HepG2 (cell line): ENCODE measurements around the gene SYNGR1. TPM values are rescaled to one million over a fixed set of nuclear protein-coding genes. Genes with fewer than 3 reads are reported as not detected.

Source experiments
- ATAC-seq: fragments of 200-7000 bp; cut with Tn5 transposase; 3 replicates; pipeline ENCODE4 v1.9.1; 2020; ENCODE audit warnings: mild to moderate bottlenecking, moderate library complexity
- BruUV-seq: library from RNA; stranded (reverse); fragments of 400-500 nt; replicated peaks from 2 replicates; lab custom pipeline; 2021; lab: Mats Ljungman, UMichigan
- CTCF ChIA-PET: fragments of 300-600 bp; formaldehyde crosslinking; extraction: SDS; loops from one replicate; lab custom pipeline; 2021; ENCODE audit warnings: low total read pairs, inconsistent platforms, low intra/inter-chr PET ratio; lab: Yijun Ruan, JAX
- POLR2A ChIA-PET: fragments of 350-600 bp; sonication (Branson Sonifier 250); formaldehyde crosslinking; loops from one replicate; lab custom pipeline; 2020; ENCODE audit warnings: antibody characterized with exemption, inconsistent platforms; lab: Yijun Ruan, JAX
- DNase-seq: peaks from one replicate; pipeline ENCODE4 v3.0.0-alpha.2; 2015; ENCODE audit warnings: low spot score
- FAIRE-seq: peaks from 3 replicates; lab custom pipeline; 2011; peaks lifted over from hg19 to GRCh38; lab: Jason Lieb, UNC
- H2AFZ ChIP-seq: one replicate; pipeline ENCODE4 v1.6.1; 2011; ENCODE audit warnings: low read length, inconsistent platforms
- H3K27ac ChIP-seq: fragments of 300-600 bp; 3 replicates; pipeline ENCODE4 v1.8.0; 2011; ENCODE audit warnings: mixed run types, mild to moderate bottlenecking, mixed read lengths, low read length, inconsistent platforms; ENCODE audit not compliant: insufficient read depth; ENCODE audit errors: extremely low read length
- H3K27me3 ChIP-seq, 2 experiments: fragments of 200-600 bp in 1 of 2; 2 replicates in 1 of 2; 3 replicates in 1 of 2; pipeline versions ENCODE4 v1.6.0 to v1.8.0; 2011; ENCODE audit warnings: low read length in 2 of 2, mild to moderate bottlenecking in 2 of 2, moderate library complexity in 2 of 2, inconsistent platforms in 1 of 2; ENCODE audit not compliant: insufficient read depth in 2 of 2, control insufficient read depth in 1 of 2
- H3K36me3 ChIP-seq, 2 experiments: fragments of 200-600 bp in 1 of 2; replicated peaks in 1 of 2; 2 replicates in 1 of 2; 3 replicates in 1 of 2; pipeline versions ENCODE4 v1.5.1 to v1.8.0; 2011; ENCODE audit warnings: low read length in 2 of 2, inconsistent platforms in 1 of 2; ENCODE audit not compliant: insufficient read depth in 2 of 2, control insufficient read depth in 1 of 2
- H3K4me1 ChIP-seq: 2 replicates; pipeline ENCODE4 v1.5.1; 2012; ENCODE audit warnings: low read length, inconsistent platforms; ENCODE audit not compliant: insufficient read depth
- H3K4me2 ChIP-seq: 2 replicates; pipeline ENCODE4 v1.6.0; 2011; ENCODE audit warnings: low read depth, low read length, inconsistent platforms
- H3K4me3 ChIP-seq, 3 experiments: fragments of 200-600 bp in 1 of 3; sonication (generic), shearing (Covaris generic) in 1 of 3; replicated peaks in 1 of 3; 2 replicates each; pipeline ENCODE4 v1.5.1; 2011 to 2016; ENCODE audit warnings: low read length in 3 of 3, inconsistent platforms in 2 of 3, low read depth in 2 of 3, mild to moderate bottlenecking in 2 of 3, control low read depth in 1 of 3, mixed read lengths in 1 of 3; ENCODE audit not compliant: insufficient read depth in 1 of 3
- H3K79me2 ChIP-seq: one replicate; pipeline ENCODE4 v1.6.1; 2011; ENCODE audit warnings: low read length, inconsistent platforms; ENCODE audit not compliant: insufficient read depth
- H3K9ac ChIP-seq: 2 replicates; pipeline ENCODE4 v1.6.0; 2011; ENCODE audit warnings: mild to moderate bottlenecking, low read depth, low read length, inconsistent platforms; ENCODE audit not compliant: insufficient read depth
- H3K9me3 ChIP-seq: 2 replicates; pipeline ENCODE4 v1.5.1; 2012; ENCODE audit warnings: mild to moderate bottlenecking, low read length
- H4K20me1 ChIP-seq: 2 replicates; pipeline ENCODE4 v1.6.0; 2011; ENCODE audit warnings: inconsistent platforms, mild to moderate bottlenecking, low read length, moderate library complexity; ENCODE audit not compliant: insufficient read depth
- BCLAF1 ChIP-seq: fragments of 450-650 bp; IDR thresholded peaks from 2 replicates; pipeline ENCODE4 v1.6.1; 2017; ENCODE audit warnings: mild to moderate bottlenecking
- EEA1 ChIP-seq: sonication (generic); formaldehyde crosslinking; IDR thresholded peaks from 2 replicates; pipeline ENCODE4 v1.5.1; 2020; ENCODE audit warnings: mild to moderate bottlenecking, missing genetic modification reagents, borderline replicate concordance
- POLR2A ChIP-seq, 2 experiments: IDR thresholded peaks; 2 replicates each; pipeline ENCODE4 v1.6.1; 2011; ENCODE audit warnings: low read depth in 2 of 2, low read length in 2 of 2, mild to moderate bottlenecking in 1 of 2, moderate library complexity in 1 of 2; ENCODE audit not compliant: insufficient read depth in 1 of 2
- RBM22 ChIP-seq: fragments of 200-400 bp; formaldehyde crosslinking; optimal IDR thresholded peaks from 2 replicates; pipeline ENCODE3; 2017; ENCODE audit warnings: mild to moderate bottlenecking, low read length, moderate library complexity
- REST ChIP-seq, 2 experiments: IDR thresholded peaks; 2 replicates each; pipeline ENCODE4 v1.6.1; 2011 to 2012; ENCODE audit warnings: low read length in 2 of 2, borderline replicate concordance in 1 of 2, low read depth in 1 of 2, mild to moderate bottlenecking in 1 of 2, moderate library complexity in 1 of 2
- SSRP1 ChIP-seq: IDR thresholded peaks from 2 replicates; pipeline ENCODE4 v1.6.1; 2016; ENCODE audit warnings: control low read depth
- TEAD3 ChIP-seq: optimal IDR thresholded peaks from 2 replicates; pipeline ENCODE3; 2016; ENCODE audit warnings: borderline replicate concordance
- ZNF597 ChIP-seq: sonication (generic); formaldehyde crosslinking; IDR thresholded peaks from 2 replicates; pipeline ENCODE4 v1.5.0; 2020; ENCODE audit warnings: missing genetic modification reagents
- ZNF687 ChIP-seq: sonication (generic); formaldehyde crosslinking; IDR thresholded peaks from 2 replicates; pipeline ENCODE4 v1.5.1; 2020; ENCODE audit warnings: mild to moderate bottlenecking, missing genetic modification reagents, moderate library complexity
- WGBS: methylation state at CpG from one replicate; pipeline ENCODE4 v1.1.6; 2017; ENCODE audit warnings: low lambda C conversion rate; 5-methylcytosine and 5-hydroxymethylcytosine counted together
- in situ Hi-C: cut with HindIII; loops from 2 replicates; pipeline ENCODE4 v1.10.0; 2017; ENCODE audit warnings: low pct_unique_long_range_greater_than_20kb; ENCODE audit not compliant: extremely low pct_ligation_motif_present
- intact Hi-C: fragments of 100-400 bp; cut with micrococcal nuclease; formaldehyde crosslinking; loops from one replicate; pipeline ENCODE4 v1.10.0; 2022; ENCODE audit not compliant: unreplicated experiment
- polyA plus RNA-seq, 8 experiments: library from polyadenylated mRNA; depleted of rRNA in 3 of 8; stranded (reverse) in 7 of 8; unstranded in 1 of 8; fragments of >200 nt; fragmentation: Illumina TruSeq in 4 of 8; extraction: Trizol in 4 of 8; gene quantifications; 2 replicates each; pipeline versions ENCODE4 v1.2.1 to v1.2.3, GENCODE V29; 2011 to 2016; ENCODE audit warnings: low read depth in 4 of 8, missing spikeins in 1 of 8, mixed read lengths in 1 of 8; ENCODE audit not compliant: insufficient read depth in 1 of 8
- total RNA-seq, 5 experiments: library from RNA; depleted of rRNA; stranded (reverse); fragments of >200 nt; fragmentation: Illumina TruSeq; extraction: Trizol; gene quantifications; 2 replicates each; pipeline ENCODE4 v1.2.3, GENCODE V29; 2016; ENCODE audit warnings: low read depth in 1 of 5

SYNGR1 gene
- total and polyA plus RNA-seq, 2 of the 13 experiments (the other 11 are each of a cell fraction or from before 2014, with no cell fraction given), result 0.27 to 2.7 TPM

- TF ChIP-seq REST (IDR thresholded peaks at IDR 0.05; ENCODE audit: borderline replicate concordance in 1 of 2, low read depth in 1 of 2, low read length in 2 of 2), result no peak
These were observed 37.4 kb upstream of the SYNGR1 start (continued) for GRCh38 chr22:39312410-39312809.

- 94% methylated on average over 17 of the region's 20 CpGs for WGBS
- DNase-seq, result no peak
- no peak overlapping the region for H3K27ac ChIP-seq
- peaks cover 37% of the 10 kb centered on the region for H3K79me2 ChIP-seq
- in situ Hi-C loops (loop anchor here (5.0 kb wide), 1 partner anchor 141 kb away; no protein-coding TSS in a partner anchor), intact Hi-C loops (no loop called here)
- peaks cover 65% of the 10 kb centered on the region for H4K20me1 ChIP-seq
- BruUV-seq, result no TSS peak
- no peak for FAIRE-seq
- no peak overlapping the region for H3K4me2 ChIP-seq
- H3K9ac ChIP-seq, result no peak overlapping the region
- no peaks in the 10 kb centered on the region; a peak in 1 of 5 replicates for H3K27me3 ChIP-seq
- H3K4me3 ChIP-seq, result no peak overlapping the region
- H2AFZ ChIP-seq, result no peak overlapping the region
- ChIA-PET CTCF (no interaction called here), POLR2A (interaction anchor here (1.4 kb wide), 1 partner anchor 31 kb away, joined by 6 read pairs; no protein-coding TSS in a partner anchor)
- H3K4me1 ChIP-seq, result peaks cover 71% of the 10 kb centered on the region
- H3K36me3 ChIP-seq, result peaks cover 44 to 65% of the 10 kb centered on the region in 2 experiments
- H3K9me3 ChIP-seq, result no peaks in the 10 kb centered on the region
- ATAC-seq, result no peak
- TF ChIP-seq BCLAF1, result no peak
- peak; percentile 41 for TF ChIP-seq RBM22
- TF ChIP-seq SSRP1 (CRISPR knock-in tag), result 0 out of 2 replicates have a peak, but pooled peaks have one; percentile 15
- no peak for TF ChIP-seq ZNF597 (CRISPR knock-in tag)
- 0 out of 2 replicates have a peak, but pooled peaks have one; percentile 7 for TF ChIP-seq ZNF687
- peak in 1 of 2 experiments; percentile 30; a peak in 1 of 4 replicates for TF ChIP-seq POLR2A (IDR thresholded peaks at IDR 0.05; ENCODE audit: insufficient read depth in 1 of 2, low read depth in 2 of 2, low read length in 2 of 2)
- TF ChIP-seq TEAD3 (CRISPR knock-in tag), result peak; percentile 23
- TF ChIP-seq EEA1 (CRISPR knock-in tag), result no peak
These were observed 36.4 kb upstream of the SYNGR1 start for GRCh38 chr22:39313258-39314001.
